Activated CD4-positive, alpha-beta T cell treated with anti-CD3 and anti-CD28 coated beads, Interleukin-2, amount 50 U/mL, for 1 hour (primary cell): ENCODE data around the gene CASD1.

Experiments used
- DNase-seq: peaks from one replicate; pipeline ENCODE4 v3.0.0-alpha.2; 2020

CASD1 gene

GRCh38 chr7:94513565-94513860 lies 3.9 kb downstream of the CASD1 start:
- DNase-seq = no peak

- no peak for DNase-seq
Observed at GRCh38 chr7:94514140-94514889, 4.7 kb downstream of the CASD1 start.

- no peak for DNase-seq
Observed at GRCh38 chr7:94514917-94515316, 5.3 kb downstream of the CASD1 start.

- DNase-seq = no peak
Observed at GRCh38 chr7:94525923-94526322, 16.3 kb downstream of the CASD1 start.

- no peak for DNase-seq
Observed at GRCh38 chr7:94529516-94529915, 19.9 kb downstream of the CASD1 start.

GRCh38 chr7:94530109-94530508 lies 20.5 kb downstream of the CASD1 start:
- no peak for DNase-seq

GRCh38 chr7:94532676-94533075 lies 23.1 kb downstream of the CASD1 start:
- no peak for DNase-seq

- DNase-seq = no peak
Observed at GRCh38 chr7:94540428-94540827, 30.8 kb downstream of the CASD1 start.

GRCh38 chr7:94547126-94547525 lies 37.5 kb downstream of the CASD1 start:
- no peak for DNase-seq

GRCh38 chr7:94556028-94556427 lies 46.4 kb downstream of the CASD1 start:
- no peak for DNase-seq

GRCh38 chr7:94557215-94557614 lies 47.6 kb downstream of the CASD1 start:
- no peak for DNase-seq

GRCh38 chr7:94559972-94560371 lies 50.4 kb downstream of the CASD1 start:
- DNase-seq = no peak

- no peak for DNase-seq
Observed at GRCh38 chr7:94561841-94562514, 52.4 kb downstream of the CASD1 start.

GRCh38 chr7:94562525-94562924 lies 52.9 kb downstream of the CASD1 start:
- no peak for DNase-seq

- no peak for DNase-seq
Observed at GRCh38 chr7:94565247-94565894, 55.8 kb downstream of the CASD1 start.

- DNase-seq = no peak
Observed at GRCh38 chr7:94567396-94567795, 57.8 kb downstream of the CASD1 start.

- no peak for DNase-seq
Observed at GRCh38 chr7:94571816-94572215, 62.2 kb downstream of the CASD1 start.

GRCh38 chr7:94575646-94576045 lies 66.0 kb downstream of the CASD1 start:
- no peak for DNase-seq

- DNase-seq = no peak
Observed at GRCh38 chr7:94576316-94576715, 66.7 kb downstream of the CASD1 start.

- no peak for DNase-seq
Observed at GRCh38 chr7:94577357-94577756, 67.7 kb downstream of the CASD1 start.

- no peak for DNase-seq
Observed at GRCh38 chr7:94578614-94579013, 69.0 kb downstream of the CASD1 start.

- DNase-seq = no peak
Observed at GRCh38 chr7:94579470-94579869, 69.9 kb downstream of the CASD1 start.

- DNase-seq = no peak
Observed at GRCh38 chr7:94580601-94581000, 71.0 kb downstream of the CASD1 start.

GRCh38 chr7:94584113-94584512 lies 74.5 kb downstream of the CASD1 start:
- no peak for DNase-seq
